GM18858 (cell line): ENCODE results near the gene C12orf57.

Experiments used
- ATAC-seq: cut with Tn5 transposase; IDR thresholded peaks from one replicate; pipeline ENCODE4 v1.9.1; 2021; ENCODE audit not compliant: unreplicated experiment

Gene C12orf57

DNA sequence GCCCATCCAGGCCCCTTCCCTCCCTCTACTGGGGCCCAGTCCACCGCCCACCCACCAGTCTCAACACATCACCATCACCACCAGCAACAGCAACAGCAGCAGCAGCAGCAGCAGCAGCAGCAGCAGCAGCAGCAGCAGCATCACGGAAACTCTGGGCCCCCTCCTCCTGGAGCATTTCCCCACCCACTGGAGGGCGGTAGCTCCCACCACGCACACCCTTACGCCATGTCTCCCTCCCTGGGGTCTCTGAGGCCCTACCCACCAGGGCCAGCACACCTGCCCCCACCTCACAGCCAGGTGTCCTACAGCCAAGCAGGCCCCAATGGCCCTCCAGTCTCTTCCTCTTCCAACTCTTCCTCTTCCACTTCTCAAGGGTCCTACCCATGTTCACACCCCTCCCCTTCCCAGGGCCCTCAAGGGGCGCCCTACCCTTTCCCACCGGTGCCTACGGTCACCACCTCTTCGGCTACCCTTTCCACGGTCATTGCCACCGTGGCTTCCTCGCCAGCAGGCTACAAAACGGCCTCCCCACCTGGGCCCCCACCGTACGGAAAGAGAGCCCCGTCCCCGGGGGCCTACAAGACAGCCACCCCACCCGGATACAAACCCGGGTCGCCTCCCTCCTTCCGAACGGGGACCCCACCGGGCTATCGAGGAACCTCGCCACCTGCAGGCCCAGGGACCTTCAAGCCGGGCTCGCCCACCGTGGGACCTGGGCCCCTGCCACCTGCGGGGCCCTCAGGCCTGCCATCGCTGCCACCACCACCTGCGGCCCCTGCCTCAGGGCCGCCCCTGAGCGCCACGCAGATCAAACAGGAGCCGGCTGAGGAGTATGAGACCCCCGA, 7.0 kb upstream of the C12orf57 start:
- no peak for ATAC-seq

DNA sequence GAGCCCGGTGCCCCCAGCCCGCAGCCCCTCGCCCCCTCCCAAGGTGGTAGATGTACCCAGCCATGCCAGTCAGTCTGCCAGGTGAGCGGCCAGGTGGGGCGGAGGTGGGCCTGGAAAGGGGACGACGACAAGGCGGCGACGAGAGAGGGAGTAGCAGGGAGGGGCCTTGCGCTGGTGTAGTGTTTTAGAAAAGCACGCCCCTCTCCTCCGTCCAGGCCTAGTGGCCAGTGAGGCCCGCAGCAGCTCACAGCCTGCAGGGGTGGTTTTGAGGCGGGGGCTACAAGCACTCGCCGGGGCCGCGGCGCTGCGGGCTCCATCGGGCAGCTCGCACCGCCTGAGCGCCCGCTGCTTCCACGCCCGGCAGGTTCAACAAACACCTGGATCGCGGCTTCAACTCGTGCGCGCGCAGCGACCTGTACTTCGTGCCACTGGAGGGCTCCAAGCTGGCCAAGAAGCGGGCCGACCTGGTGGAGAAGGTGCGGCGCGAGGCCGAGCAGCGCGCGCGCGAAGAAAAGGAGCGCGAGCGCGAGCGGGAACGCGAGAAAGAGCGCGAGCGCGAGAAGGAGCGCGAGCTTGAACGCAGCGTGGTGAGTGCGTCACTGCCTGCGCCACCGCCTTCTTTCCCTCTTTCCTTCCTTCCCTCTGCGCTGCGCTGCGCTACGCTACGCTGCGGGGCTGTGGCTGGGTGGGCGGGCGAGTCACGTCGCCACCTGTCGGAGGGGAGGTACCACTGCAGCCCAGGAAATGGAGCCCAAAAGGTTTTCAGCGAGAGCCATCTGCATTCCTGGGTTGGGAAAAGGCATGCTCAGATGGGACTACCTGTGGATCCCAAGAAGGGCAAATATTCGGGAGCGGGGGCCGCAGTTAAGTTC, 6.1 kb upstream of the C12orf57 start:
- ATAC-seq = peak; percentile 78

DNA sequence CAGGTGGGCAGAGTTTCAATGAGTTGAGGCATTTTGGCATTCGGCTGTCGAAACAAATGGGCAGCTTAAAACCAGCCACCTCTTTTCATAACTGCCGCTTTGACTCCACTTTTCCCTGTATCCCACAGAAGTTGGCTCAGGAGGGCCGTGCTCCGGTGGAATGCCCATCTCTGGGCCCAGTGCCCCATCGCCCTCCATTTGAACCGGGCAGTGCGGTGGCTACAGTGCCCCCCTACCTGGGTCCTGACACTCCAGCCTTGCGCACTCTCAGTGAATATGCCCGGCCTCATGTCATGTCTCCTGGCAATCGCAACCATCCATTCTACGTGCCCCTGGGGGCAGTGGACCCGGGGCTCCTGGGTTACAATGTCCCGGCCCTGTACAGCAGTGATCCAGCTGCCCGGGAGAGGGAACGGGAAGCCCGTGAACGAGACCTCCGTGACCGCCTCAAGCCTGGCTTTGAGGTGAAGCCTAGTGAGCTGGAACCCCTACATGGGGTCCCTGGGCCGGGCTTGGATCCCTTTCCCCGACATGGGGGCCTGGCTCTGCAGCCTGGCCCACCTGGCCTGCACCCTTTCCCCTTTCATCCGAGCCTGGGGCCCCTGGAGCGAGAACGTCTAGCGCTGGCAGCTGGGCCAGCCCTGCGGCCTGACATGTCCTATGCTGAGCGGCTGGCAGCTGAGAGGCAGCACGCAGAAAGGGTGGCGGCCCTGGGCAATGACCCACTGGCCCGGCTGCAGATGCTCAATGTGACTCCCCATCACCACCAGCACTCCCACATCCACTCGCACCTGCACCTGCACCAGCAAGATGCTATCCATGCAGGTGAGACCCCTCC, 5.2 kb upstream of the C12orf57 start:
- ATAC-seq = no peak

DNA sequence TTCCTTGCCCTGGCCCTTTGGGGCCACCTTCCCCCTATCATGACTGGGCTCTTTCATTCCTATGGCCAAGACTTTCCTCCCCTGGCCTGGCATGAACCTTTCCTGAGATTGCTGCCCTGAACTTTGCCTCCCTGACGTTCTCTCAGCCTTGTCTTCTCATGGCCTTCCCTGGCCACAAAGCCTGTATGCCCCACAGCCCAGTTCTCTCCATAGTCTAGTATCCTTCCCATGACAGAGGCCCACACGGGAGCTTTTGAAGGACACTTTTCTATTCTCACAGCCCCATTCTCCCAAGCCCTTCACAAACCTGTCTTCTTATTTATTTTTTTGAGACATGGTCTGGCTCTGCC, 4.7 kb upstream of the C12orf57 start:
- no peak for ATAC-seq

DNA sequence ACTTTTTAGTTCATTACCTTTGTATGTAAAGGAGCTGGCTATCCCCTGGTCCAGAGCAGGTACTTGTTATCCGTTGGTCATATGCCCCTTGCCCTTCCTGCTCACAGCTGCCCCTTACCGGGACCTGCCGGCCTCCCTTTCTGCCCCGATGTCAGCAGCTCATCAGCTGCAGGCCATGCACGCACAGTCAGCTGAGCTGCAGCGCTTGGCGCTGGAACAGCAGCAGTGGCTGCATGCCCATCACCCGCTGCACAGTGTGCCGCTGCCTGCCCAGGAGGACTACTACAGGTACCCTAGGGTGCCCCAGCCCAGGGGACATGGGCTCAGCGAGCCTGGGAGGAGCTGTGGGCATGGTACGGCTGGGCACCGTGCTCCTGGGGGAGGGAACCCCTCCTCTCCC, 2.6 kb upstream of the C12orf57 start:
- ATAC-seq = no peak

- ATAC-seq = no peak
These were observed 2.0 kb upstream of the C12orf57 start for GRCh38 chr12:6941782-6942181.

DNA sequence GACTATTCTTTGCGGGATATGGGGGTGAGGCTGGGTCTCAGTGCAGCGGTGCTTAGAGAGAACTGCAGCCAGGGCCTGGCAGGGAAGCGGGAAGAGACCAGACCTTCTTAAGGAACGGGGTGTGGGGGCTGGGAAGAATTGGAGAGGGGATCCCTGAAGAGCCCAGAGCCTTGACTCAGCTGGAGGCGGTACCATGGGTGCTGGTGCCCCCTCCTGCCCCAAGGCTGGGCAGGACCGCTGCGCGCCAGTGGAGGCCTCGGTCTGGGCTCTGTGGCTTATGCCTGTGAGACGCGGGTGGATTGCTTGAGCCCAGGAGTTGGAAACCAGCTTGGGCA, 1.5 kb upstream of the C12orf57 start:
- ATAC-seq = no peak

GRCh38 chr12:6943389-6943721, 467 bp upstream of the C12orf57 start:
- ATAC-seq = peak; percentile 24

DNA sequence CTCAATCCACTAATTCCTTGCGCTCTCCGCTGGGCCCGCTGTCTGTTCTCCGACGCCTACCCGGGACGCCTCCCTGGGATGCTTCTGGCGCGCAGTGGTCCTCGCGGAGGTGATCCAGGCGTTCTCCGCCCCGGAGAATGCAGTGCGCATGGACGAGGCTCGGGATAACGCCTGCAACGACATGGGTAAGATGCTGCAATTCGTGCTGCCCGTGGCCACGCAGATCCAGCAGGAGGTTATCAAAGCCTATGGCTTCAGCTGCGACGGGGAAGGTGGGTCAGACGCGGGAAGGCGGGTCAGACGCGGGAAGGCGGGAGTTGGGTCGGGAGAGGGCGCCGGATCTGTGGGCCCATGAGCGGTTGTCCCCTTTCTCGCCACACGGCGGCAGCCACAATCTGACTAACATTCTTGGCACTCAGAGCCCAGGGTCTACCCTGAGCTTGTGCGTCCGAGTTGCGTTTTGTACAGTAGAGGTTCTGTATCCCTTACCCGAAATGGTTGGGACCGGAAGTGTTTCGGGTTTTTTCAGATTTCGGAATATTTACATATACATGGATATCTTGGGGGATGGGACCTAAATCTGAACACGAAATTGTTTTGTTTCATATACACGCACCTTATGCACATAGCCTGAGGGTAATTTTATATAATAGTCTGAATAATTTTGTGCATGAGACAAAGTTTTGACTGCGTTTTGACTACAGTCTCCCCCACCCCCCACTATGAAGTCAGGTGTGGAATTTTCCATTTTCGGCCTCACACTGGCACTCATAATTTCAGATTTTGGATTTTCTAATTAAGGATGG, 762 bp downstream of the C12orf57 start:
- ATAC-seq = peak; percentile 32

DNA sequence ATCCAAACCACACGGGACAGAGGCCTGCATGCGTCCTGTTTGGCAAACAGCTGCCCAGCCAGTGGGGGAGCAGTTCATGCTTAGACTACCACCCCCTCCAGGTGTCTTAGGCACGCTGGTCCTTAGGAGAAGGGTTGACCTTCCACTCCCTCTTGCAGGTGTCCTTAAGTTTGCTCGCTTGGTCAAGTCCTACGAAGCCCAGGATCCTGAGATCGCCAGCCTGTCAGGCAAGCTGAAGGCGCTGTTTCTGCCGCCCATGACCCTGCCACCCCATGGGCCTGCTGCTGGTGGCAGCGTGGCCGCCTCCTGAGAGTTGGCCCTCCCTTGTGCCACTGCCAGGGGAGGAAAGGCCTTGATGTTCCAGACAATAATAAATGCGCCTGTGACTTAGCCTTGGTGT, 1.8 kb downstream of the C12orf57 start:
- no peak for ATAC-seq

DNA sequence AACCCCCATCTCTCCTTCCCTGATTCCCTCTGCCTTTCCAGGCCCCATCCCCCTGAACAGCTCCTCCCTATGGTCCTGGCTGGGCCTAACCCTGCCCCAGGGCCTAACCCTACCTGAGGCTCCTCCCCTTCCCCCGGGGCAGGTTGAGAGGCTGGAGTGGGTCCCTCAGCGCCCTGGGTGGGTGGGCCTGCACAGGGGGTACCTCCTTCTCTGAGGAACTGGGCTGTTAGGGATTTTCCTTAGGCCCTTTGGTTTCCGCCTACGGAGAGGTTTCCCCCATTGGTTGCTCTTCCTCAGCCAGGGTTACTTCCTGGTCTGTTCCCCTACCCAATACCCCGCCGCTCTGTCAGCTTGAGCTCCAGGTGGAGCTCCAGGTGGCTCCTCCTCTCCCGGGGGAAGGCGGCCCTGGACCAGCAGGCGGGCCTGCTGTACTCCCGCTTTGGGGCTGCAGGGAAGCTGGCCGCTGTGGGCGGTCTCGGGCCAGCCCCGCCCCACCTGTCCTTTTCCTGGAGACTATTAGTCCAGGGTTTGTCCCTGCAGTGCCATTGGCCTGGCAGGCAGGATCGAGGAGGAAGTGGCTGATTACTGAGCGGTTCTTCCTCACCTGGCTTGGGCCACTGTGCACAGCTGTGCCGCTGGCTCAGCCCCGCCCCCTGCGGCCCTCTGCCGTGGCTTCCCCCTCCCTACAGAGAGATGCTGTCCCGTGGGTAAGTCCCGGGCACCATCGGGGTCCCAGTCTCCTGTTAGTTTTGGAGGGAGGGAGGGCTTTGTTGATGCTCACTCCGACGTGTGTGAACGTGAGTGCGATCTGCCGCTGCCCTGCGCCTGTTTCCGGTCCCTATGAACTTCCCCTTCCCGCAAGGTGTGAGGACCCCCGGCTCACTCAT, 2.5 kb downstream of the C12orf57 start:
- no peak for ATAC-seq

DNA sequence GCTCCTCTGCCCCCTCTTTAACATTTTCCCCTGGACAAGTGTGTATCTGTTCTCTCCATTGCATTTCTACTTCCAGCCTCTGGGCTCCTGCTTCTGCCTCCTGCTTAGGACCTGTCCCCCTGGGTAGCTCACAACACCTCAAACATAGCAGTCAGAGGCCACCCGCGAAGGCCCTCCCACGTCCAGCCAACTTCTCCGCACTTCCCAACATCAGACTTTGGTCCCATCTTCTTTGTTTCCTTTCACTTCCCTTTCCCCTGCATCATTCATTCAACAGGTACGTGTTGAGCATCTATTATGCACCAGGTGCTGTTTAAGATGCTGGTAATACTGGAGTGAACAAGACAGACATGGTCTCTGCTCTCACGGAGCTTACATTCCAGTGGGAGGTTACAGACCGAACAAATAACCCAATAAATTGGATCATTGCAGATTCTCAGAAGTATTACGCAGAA, 3.1 kb downstream of the C12orf57 start:
- ATAC-seq = no peak

DNA sequence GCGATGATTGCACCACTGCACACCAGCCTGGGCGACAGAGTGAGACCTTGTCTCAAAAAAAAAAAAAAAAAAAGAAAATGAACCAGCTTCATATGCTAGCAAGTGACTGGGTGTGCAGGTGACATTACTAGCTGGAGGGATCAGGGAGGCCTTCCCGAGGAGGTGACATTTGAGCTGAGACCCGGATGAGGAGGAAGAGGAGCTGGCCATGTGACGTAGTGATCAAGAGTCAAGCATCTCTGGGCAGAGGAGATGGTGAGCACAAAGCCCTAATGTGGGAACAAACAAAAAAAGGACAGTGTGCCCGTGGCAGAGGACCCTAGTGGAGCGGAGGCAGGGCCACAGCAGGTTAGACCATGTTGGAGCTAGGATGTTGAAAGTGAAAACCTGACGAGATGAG, 3.8 kb downstream of the C12orf57 start:
- ATAC-seq = no peak

DNA sequence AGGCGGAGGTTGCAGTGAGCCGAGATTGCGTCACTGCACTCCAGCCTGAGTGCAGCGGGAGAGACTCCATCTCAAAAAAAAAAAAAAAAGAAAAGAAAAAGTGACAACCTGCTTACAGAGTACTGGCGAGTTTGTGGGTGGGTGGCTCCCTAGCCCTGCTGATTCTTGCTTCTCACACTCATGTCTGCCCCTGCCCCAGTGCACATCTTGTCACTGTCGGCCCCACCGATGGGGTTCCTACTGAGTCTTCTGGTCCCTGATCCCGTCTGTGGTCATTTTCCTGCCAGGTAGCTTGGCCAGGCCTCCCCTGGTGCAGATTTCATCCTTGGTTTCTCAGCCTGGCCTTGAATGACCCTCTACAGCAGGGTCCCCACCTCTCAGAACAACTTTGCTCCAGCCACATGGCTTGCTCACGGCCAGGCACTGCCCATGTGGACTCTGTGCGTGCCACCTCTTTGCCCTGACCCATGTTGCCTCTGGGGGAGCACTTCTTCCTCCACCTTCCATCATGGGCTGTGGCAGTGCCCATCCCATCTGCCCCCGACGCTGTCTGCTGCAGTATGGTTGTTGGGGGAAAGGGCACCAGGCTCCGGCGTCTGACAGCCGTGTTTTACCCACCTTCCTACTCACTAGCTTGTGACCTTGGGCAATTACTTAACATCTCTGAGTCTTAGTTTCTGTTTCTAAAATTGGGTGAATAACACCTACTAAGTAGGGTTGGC, 5.2 kb downstream of the C12orf57 start:
- ATAC-seq = no peak

DNA sequence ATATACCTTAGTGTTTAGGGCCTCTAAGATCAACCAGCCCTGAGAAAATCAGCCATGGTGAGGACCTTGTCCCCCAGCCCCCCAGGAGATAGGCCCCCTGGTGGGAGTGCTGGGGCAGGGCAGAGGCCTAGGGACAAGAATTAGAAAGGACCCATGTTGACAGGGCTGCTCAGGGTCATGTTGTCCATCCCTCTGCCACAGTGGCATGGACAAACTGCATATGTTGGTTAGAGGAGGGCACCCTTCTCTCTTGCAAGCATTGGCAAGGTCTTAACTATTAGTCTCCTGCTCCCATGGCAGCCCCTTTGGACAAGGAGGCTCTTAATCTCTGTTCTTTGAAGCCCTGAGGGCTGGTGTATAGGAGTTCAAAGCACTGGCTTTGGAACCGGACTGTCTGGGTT, 6.6 kb downstream of the C12orf57 start:
- no peak for ATAC-seq

DNA sequence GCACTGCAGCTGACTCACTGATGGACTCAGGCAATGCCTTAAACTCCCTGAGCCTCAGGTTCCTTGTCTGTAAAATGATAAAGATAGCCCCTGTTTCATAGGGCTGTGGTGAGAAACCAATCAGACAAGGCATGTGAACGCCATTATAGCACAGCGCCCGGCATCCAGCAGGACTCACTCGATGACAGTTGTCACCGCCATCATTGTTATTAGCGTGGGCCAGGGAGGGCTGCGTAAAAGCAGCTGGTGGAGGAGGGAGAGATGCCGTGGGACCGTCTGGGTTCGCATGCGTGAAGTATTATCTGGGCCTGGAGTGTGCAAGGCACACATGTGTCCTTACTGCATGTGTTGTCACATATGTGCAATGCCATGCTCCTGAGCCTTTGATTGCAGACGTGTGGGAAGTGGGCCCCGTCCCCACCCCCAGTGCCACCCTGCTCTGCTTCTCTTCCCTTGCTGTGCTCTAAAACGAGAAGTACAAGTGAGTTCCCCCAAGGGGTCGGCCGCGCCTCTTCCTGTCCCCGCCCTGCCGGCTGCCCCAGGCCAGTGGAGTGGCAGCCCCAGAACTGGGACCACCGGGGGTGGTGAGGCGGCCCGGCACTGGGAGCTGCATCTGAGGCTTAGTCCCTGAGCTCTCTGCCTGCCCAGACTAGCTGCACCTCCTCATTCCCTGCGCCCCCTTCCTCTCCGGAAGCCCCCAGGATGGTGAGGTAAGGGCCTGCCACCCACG, 7.2 kb downstream of the C12orf57 start, which contains the start of gene PTPN6:
Gene PTPN6 (plus strand): TSS at position 546 of the 730 bp plus-strand sequence. CDS start 157 bp downstream, at position 703.
- no peak for ATAC-seq

DNA sequence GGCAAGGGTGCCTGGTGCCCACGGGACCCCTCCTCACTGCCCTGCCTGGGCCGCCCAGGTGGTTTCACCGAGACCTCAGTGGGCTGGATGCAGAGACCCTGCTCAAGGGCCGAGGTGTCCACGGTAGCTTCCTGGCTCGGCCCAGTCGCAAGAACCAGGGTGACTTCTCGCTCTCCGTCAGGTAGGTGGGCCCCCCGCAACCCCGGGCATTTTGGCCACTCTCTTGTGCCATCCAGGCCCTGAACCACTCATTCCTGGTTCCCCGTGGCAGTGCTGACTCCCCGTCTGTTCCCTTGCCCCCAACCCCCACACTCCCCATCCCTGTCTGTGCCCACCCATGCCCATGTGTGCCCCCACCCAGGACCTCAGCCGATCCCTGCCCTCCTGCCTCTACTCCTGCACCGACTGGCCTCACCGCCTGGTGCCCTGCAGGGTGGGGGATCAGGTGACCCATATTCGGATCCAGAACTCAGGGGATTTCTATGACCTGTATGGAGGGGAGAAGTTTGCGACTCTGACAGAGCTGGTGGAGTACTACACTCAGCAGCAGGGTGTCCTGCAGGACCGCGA, 7.8 kb downstream of the C12orf57 start:
- ATAC-seq = no peak
